GM19099 (cell line): Measurements from ENCODE around the gene SOBP.

Experiments
- POLR2A ChIP-seq: IDR thresholded peaks from 3 replicates; pipeline ENCODE4 v1.6.1; 2011; ENCODE audit warnings: low read depth; ENCODE audit not compliant: insufficient read length; ENCODE audit errors: extremely low read depth

Gene SOBP

GRCh38 chr6:107489636-107490565 lies at the start of gene SOBP:
SOBP (plus strand) TSS chr6:107490117; CDS start chr6:107490617, 500 bp downstream.
- TF ChIP-seq POLR2A, result no peak

DNA sequence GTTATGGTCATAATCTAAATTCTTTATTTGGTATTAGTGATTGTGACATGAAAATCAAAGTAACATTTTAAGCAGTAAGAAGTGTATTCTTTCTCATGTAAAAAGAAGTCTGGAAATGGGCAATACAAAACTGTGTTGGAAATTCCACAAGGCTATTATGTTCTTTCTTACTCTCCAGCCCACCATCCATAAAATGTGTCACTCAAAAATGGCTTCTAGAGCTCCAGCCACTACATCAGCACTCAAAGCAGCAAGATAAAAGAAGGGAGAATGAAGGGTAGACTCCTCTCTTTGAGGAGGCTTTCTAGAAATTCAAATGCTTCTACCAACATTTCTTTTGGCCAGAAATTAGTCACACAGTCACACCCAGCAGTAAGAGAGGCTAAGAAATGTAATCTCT lies 49.0 kb upstream of the SOBP start:
- no peak for TF ChIP-seq POLR2A

- TF ChIP-seq POLR2A, result no peak
Measured at GRCh38 chr6:107441682-107442081, 48.2 kb upstream of the SOBP start.

DNA sequence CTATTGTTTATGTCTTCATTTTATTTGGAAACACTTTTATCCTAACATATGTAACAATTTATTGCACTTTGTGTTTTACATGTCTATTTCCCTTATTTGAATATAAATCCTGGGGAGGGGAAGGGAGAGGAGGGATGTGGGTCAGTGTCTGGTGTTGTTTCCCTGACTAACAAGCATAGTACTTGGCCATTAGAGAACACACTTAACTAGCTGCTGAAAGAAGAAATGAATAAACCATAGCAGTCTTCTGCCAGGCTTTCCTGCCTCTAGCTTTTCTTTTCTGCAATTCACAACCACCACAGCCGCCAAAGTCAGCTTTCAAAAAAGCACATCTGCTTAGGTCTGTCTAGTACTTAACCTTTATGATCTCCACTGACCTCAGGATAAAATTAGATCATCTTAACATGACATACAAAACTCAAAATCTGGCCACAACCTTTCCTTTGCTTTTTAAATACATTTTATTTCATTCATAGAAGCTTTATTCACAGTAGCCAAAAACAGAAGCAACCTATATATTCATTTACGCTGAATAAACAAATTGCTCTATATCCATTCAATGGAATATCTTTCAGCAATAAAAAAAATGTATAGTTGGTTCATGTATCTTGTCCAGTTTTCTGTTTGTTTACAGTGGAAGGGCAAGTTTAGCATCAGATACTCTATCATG lies 46.8 kb upstream of the SOBP start:
- no peak for TF ChIP-seq POLR2A

DNA sequence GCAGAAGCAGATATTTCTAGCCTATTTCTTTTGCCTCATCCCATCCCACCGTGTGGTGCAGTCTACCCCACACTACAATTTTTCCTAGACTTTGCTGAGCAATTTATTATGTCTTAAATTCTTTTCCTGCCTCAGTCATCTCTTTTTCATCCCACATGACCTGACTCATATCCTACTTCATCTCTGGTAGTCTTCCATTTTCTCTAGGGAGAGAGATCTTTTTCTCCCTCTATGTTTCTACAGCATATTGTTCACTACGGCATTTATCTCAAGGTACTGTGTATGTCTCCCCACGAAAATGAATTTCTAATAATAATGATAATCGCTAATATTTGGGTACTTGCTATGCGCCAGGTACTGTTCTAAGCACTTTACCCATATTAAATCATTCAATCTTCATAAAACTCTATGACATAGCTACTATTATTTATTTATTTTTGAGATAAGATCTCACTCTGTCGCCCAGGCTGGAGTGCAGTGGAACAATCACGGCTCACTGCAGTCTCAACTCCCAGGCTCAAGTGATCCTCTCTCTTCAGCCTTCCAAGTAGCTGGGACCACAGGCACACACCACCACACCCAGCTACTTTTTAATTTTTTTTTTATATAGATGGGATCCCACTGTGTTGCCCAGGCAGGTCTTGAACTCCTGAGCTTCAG lies 46.2 kb upstream of the SOBP start:
- no peak for TF ChIP-seq POLR2A

DNA sequence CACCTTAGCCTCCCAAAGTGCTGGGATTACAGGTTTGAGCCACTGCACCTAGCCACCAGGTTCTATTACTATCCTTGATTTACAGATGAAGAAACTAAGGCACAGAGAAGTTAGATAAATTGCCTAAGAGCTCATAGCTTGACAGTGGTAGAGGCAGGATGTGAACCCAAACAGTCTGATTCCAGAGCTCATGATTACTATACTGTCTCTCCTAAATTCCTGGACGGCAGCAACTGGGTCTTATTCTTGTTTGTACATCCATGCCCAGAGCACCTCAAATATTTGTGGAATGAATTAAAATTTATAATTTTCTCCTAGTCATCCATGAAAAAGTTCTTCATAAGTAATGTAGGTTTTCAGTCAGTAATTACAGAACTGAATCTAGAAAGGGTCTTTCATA lies 45.6 kb upstream of the SOBP start:
- TF ChIP-seq POLR2A, result no peak

DNA sequence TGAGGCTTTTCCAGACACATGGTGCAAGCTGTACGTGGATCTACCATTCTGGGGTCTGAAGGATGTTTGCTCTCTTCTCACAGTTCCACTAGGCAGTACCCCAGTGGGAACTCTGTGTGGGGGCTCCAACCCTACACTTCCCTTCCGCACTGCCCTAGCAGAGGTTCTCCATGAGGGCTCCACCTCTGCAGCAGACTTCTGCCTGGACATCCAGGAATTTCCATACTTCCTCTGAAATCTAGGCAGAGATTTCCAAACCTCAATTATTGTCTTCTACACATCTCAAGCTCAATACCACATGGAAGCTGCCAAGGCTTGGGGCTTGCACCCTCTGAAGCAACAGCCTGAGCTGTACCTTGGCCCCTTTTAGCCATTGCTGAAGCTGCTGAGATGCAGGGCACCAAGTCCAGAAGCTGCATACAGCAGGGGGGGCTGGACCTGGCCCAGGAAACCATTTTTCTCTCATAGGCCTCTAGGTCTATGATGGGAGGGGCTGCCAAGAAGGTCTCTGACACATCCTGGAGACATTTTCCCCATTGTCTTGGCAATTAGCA lies 42.2 kb upstream of the SOBP start:
- TF ChIP-seq POLR2A, result no peak

- TF ChIP-seq POLR2A, result no peak
Measured at GRCh38 chr6:107448776-107449175, 41.1 kb upstream of the SOBP start.

DNA sequence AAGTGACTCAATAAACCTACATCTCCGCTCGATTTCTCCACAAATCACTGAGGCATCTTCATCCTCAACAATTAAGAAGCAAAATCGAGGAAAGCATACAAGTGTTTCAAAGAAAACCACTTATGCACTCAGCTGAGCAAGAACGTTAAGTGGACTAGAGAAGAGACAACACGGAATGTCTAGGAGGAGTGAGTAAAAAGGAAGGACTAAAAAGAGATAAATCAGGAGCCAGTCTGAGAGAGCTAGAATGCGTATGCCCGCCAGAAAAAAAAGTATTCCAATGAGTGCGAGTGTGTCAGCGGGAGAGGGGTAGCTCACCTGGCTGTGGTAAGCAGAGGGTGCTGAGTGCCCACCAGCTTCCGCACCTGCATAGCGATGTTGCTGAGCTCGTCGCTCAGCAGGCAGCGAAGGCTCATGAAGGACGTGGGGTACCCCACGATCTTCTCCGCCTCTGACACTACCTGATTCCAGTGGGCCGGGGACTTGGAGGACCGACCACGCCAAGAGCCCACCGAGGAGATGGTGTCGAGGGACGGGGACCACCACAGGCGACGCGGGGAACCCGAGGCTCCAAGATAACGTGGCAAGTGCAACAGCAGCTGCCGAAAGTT lies 31.1 kb upstream of the SOBP start:
- TF ChIP-seq POLR2A, result no peak

DNA sequence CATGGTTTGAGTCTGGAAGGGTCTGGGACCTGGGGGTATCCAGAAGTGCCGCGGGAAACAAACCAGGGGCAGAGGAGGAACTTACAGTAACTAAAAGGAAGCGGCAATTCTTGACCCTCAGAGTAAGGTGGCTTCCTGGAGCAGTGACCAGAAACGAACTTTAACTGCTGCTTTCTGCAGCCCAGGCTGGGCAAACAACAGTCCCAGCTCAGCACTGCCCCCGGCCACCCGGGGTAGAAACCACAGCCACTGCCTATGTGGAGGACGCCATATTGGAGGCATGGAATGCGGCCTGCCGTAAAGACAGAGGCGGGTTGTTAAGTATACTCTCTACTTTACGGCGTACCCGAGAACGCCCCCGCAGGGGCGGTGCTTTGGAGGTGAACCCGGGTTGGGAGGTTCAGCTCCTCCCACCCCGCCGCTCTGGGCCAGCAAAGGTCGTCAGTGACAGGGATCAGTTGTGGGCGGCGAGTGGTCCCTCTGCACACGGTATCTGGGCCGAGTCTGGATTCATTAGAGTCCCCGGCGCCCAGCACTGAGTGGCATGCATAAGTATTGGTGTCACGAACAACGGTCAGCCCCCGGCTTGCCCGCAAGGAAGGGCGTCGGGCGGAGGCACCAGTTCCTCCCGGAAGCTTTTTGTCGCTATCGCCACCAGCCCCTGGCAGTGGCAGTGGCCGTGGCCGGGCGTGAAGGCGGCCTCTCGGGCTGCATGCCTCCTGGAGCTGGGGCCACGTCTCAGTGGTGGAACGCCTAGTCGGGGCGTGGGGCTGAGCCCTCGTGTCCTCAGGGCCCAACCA lies 30.4 kb upstream of the SOBP start, which contains the start of gene PDSS2:
TSS of gene PDSS2 (minus strand) at position 282 of the 800 bp plus-strand sequence. CDS start at position 3, 279 bp downstream.
- peak; percentile 96 for TF ChIP-seq POLR2A

GRCh38 chr6:107460083-107460631 lies 29.8 kb upstream of the SOBP start:
- no peak for TF ChIP-seq POLR2A

DNA sequence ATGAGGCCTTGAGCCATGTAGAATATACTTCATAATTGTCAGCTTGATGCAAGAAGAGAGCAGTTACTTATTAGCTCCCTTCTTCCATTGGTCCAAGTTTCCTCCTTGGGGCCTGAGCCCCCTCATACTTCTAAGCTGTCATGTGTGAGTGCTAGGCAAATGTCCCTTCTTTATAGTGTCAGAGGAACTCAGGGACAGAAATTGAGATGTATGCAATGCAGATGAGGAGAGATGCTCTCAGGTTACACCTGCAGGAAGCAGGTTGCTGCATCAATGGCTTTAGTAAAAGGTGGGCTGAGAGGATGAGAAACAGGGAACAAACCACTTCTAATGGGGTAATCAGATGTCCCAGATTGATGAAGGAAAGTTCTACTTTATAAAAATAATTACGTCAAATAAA lies 23.9 kb upstream of the SOBP start:
- no peak for TF ChIP-seq POLR2A

DNA sequence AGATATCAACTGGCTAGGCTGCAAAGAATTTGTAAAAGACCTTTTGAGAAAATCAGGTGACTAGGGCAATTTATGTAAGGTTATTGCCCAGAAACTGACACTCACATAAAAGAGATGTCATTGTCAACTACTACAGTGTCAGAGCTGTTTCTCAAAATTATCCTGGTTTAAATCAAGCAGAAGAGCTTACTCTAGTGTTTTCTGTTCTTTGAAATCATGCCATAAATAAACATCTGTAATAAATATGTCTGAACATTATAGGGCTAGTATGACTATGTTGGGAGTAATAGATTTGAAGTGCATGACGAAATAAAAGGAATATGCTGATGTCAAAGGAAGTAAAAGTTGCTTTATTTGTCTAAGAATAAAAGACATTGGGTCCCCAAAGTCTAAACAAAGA lies 19.6 kb upstream of the SOBP start:
- no peak for TF ChIP-seq POLR2A

- no peak for TF ChIP-seq POLR2A
Measured at GRCh38 chr6:107473660-107474059, 16.3 kb upstream of the SOBP start.
